Activated CD8-positive, alpha-beta memory T cell treated with anti-CD3 and anti-CD28 coated beads for 24 hours (primary cell): ENCODE measurements around the gene SIRPD.
"Not testable (repeated sequence)": the region's sequence is repeated elsewhere in the genome, so short reads cannot be mapped to it uniquely, and the experiment has no call there.

Source experiments
- DNase-seq: peaks from one replicate; pipeline ENCODE4 v3.0.0-alpha.2; 2020

SIRPD gene

GRCh38 chr20:1557605-1558004 is at the start of gene SIRPD:
TSS of gene SIRPD (minus strand) at chr20:1557705. CDS start at chr20:1557653, 52 bp downstream.
- no peak for DNase-seq

- no peak for DNase-seq
Measured at GRCh38 chr20:1600736-1601135, 43.2 kb upstream of the SIRPD start.

- no peak for DNase-seq
Measured at GRCh38 chr20:1595333-1595732, 37.8 kb upstream of the SIRPD start.

GRCh38 chr20:1588533-1589460 is 31.3 kb upstream of the SIRPD start:
- DNase-seq, result no peak

- DNase-seq, result no peak
Measured at GRCh38 chr20:1587781-1588532, 30.5 kb upstream of the SIRPD start.

GRCh38 chr20:1579488-1579887 is 22.0 kb upstream of the SIRPD start:
- no peak for DNase-seq

- no peak for DNase-seq
Measured at GRCh38 chr20:1577906-1578305, 20.4 kb upstream of the SIRPD start.

GRCh38 chr20:1577313-1577712 is 19.8 kb upstream of the SIRPD start:
- not testable (repeated sequence) for DNase-seq

GRCh38 chr20:1576641-1577040 is 19.1 kb upstream of the SIRPD start:
- DNase-seq, result no peak

GRCh38 chr20:1576003-1576402 is 18.5 kb upstream of the SIRPD start:
- not testable (repeated sequence) for DNase-seq

GRCh38 chr20:1571583-1571982 is 14.1 kb upstream of the SIRPD start:
- DNase-seq, result not testable (repeated sequence)

- DNase-seq, result no peak
Measured at GRCh38 chr20:1569415-1569881, 11.9 kb upstream of the SIRPD start.

- no peak for DNase-seq
Measured at GRCh38 chr20:1568163-1568490, 10.6 kb upstream of the SIRPD start.

- no peak for DNase-seq
Measured at GRCh38 chr20:1567392-1568162, 10.1 kb upstream of the SIRPD start.

- no peak for DNase-seq
Measured at GRCh38 chr20:1566701-1567100, 9.2 kb upstream of the SIRPD start.

- no peak for DNase-seq
Measured at GRCh38 chr20:1565461-1565860, 8.0 kb upstream of the SIRPD start.

GRCh38 chr20:1563598-1563997 is 6.1 kb upstream of the SIRPD start:
- DNase-seq, result no peak

GRCh38 chr20:1562622-1563021 is 5.1 kb upstream of the SIRPD start:
- DNase-seq, result no peak

GRCh38 chr20:1561350-1561749 is 3.8 kb upstream of the SIRPD start:
- no peak for DNase-seq

- no peak for DNase-seq
Measured at GRCh38 chr20:1555952-1556351, 1.6 kb downstream of the SIRPD start.

GRCh38 chr20:1539816-1540419 is 17.6 kb downstream of the SIRPD start:
- no peak for DNase-seq

GRCh38 chr20:1538655-1539054 is 18.9 kb downstream of the SIRPD start:
- no peak for DNase-seq

GRCh38 chr20:1537731-1538058 is 19.8 kb downstream of the SIRPD start:
- no peak for DNase-seq
